ENCODE data around the gene HADH.

- TF ChIP-seq ZBTB7A (IDR thresholded peaks at IDR 0.05; ENCODE audit: low read depth), result no peak
- TF ChIP-seq NFIC (IDR thresholded peaks at IDR 0.05), result no peak
- no peak for TF ChIP-seq TAF1 (IDR thresholded peaks at IDR 0.05; ENCODE audit: low read depth)
- TF ChIP-seq MAX (IDR thresholded peaks at IDR 0.05), result no peak
- TF ChIP-seq EGR1 (IDR thresholded peaks at IDR 0.05), result no peak
- TF ChIP-seq REST (IDR thresholded peaks at IDR 0.05; ENCODE audit: low read depth), result no peak
- no peak for TF ChIP-seq RAD21 (IDR thresholded peaks at IDR 0.05; ENCODE audit: low read depth)
- no peak for TF ChIP-seq FOXM1 (IDR thresholded peaks at IDR 0.05; ENCODE audit: borderline replicate concordance, low read depth)
These were observed 63.6 kb downstream of the HADH start for GRCh38 chr4:108053251-108053711.

Measured in Ishikawa (cell line).